Measurements from ENCODE around the gene KIAA1217.

- TF ChIP-seq CTCF (conservative IDR thresholded peaks at IDR 0.05; ENCODE audit: low read depth, low read length) (no peak), EZH2 (IDR thresholded peaks at IDR 0.05; ENCODE audit: borderline replicate concordance, low read depth, low read length, poor library complexity, severe bottlenecking) (no peak)
Measured at GRCh38 chr10:24292304-24293293, 83.7 kb downstream of the KIAA1217 start.
